WTC11 (cell line): Measurements from ENCODE around the gene AQP1.

ENCODE experiments used
- ETV6 ChIP-seq: sonication (generic); formaldehyde crosslinking; IDR thresholded peaks from 2 replicates; pipeline ENCODE4 v1.8.1; 2022; ENCODE audit warnings: mild to moderate bottlenecking, missing genetic modification reagents
- JUN ChIP-seq: sonication (generic); formaldehyde crosslinking; IDR thresholded peaks from 2 replicates; pipeline ENCODE4 v1.8.0; 2023; ENCODE audit warnings: mild to moderate bottlenecking, missing genetic modification reagents
- RELA ChIP-seq: sonication (generic); formaldehyde crosslinking; IDR thresholded peaks from 2 replicates; pipeline ENCODE4 v1.8.1; 2022; ENCODE audit warnings: missing genetic modification reagents, mild to moderate bottlenecking, borderline replicate concordance
- TF ChIP-seq, protein P1 (sequence below): fragments of 200-600 bp; IDR thresholded peaks from 2 replicates; pipeline ENCODE4 v1.8.0; 2022; ENCODE audit warnings: antibody characterized with exemption

DNA sequence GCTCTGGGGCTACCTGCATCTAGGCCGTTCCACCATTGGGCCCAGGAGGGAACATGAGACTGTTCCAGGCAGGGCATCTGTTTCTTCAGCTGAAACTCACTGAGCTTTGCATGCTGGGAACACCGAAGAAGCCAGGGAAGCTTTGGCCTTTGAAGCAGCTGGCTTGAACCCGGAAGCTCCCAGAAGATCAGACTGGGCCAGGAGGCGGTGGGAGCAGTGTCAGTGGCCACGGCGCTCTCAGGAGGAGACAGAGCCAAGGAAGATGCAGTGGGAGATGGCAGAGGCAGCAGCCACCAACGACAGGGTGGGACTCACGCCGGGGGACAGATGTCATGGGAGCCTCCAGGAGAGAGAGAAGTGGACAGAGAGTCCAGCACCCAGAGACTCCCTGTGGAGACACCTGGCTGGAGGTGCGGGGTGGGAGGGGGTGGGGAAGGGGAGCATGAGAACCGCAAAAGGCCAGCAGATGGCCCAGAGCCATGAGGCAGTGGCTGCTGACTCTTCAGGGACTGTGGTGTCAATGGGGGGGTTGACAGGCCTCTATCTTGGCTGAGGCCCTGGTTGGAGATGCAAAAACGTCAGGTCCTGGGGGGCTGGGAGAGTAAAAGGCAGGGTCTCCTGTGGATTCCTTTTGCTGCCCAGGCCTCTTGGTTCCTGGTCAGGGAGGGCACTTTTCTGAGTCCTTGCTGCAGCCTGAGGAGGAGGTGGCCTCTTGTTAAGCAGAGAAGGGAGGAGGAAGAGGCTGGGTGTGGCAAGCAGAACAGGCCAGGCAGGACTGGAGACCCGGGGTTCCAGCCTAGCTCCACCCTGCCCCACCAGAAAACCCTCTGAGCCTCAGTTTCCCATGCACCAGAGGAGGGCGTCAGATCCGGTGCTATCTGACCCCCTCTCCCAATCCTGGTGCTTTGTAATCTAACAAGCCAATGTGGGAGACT lies 6.3 kb upstream of the AQP1 start:
- TF ChIP-seq, protein P1, sequence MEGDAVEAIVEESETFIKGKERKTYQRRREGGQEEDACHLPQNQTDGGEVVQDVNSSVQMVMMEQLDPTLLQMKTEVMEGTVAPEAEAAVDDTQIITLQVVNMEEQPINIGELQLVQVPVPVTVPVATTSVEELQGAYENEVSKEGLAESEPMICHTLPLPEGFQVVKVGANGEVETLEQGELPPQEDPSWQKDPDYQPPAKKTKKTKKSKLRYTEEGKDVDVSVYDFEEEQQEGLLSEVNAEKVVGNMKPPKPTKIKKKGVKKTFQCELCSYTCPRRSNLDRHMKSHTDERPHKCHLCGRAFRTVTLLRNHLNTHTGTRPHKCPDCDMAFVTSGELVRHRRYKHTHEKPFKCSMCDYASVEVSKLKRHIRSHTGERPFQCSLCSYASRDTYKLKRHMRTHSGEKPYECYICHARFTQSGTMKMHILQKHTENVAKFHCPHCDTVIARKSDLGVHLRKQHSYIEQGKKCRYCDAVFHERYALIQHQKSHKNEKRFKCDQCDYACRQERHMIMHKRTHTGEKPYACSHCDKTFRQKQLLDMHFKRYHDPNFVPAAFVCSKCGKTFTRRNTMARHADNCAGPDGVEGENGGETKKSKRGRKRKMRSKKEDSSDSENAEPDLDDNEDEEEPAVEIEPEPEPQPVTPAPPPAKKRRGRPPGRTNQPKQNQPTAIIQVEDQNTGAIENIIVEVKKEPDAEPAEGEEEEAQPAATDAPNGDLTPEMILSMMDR: no peak
- TF ChIP-seq JUN (CRISPR knock-in tag) (no peak), ETV6 (CRISPR knock-in tag) (no peak), RELA (no peak)
